ENCODE data around the gene SLCO4A1.
A peak's percentile ranks its signal among the peaks of the same experiment; 100 is the strongest.

SLCO4A1 gene

GRCh38 chr20:62663145-62664018 is 21.1 kb downstream of the SLCO4A1 start:
- FAIRE-seq = no peak
- no peak for DNase-seq (ENCODE audit: insufficient read length, low spot score)

- FAIRE-seq (peak; percentile 75), DNase-seq (ENCODE audit: insufficient read length, low spot score) (no peak)
Measured at GRCh38 chr20:62664019-62664971, 22.0 kb downstream of the SLCO4A1 start.

- no peak for FAIRE-seq
- DNase-seq (ENCODE audit: insufficient read length, low spot score) = no peak
Measured at GRCh38 chr20:62665153-62665754, 23.0 kb downstream of the SLCO4A1 start.

GRCh38 chr20:62665826-62666735 is 23.8 kb downstream of the SLCO4A1 start:
- DNase-seq (ENCODE audit: insufficient read length, low spot score) (no peak), FAIRE-seq (no peak)

GRCh38 chr20:62666736-62667529 is 24.6 kb downstream of the SLCO4A1 start:
- no peak for DNase-seq (ENCODE audit: insufficient read length, low spot score)
- FAIRE-seq = no peak

- DNase-seq (ENCODE audit: insufficient read length, low spot score) (no peak), FAIRE-seq (no peak)
Measured at GRCh38 chr20:62667530-62668440, 25.5 kb downstream of the SLCO4A1 start.

- DNase-seq (ENCODE audit: insufficient read length, low spot score) (peak; percentile 99), FAIRE-seq (peak; percentile 89)
Measured at GRCh38 chr20:62668441-62669027, 26.2 kb downstream of the SLCO4A1 start.

GRCh38 chr20:62669249-62669648 is 26.9 kb downstream of the SLCO4A1 start:
- DNase-seq (ENCODE audit: insufficient read length, low spot score) (no peak), FAIRE-seq (no peak)

GRCh38 chr20:62670156-62670555 is 27.9 kb downstream of the SLCO4A1 start:
- FAIRE-seq = peak; percentile 58
- DNase-seq (ENCODE audit: insufficient read length, low spot score) = no peak

GRCh38 chr20:62670998-62671397 is 28.7 kb downstream of the SLCO4A1 start:
- no peak for DNase-seq (ENCODE audit: insufficient read length, low spot score)
- FAIRE-seq = no peak

GRCh38 chr20:62671765-62672164 is 29.5 kb downstream of the SLCO4A1 start:
- DNase-seq (ENCODE audit: insufficient read length, low spot score) (no peak), FAIRE-seq (peak; percentile 59)

- FAIRE-seq (peak; percentile 73), DNase-seq (ENCODE audit: insufficient read length, low spot score) (no peak)
Measured at GRCh38 chr20:62674370-62674769, 32.1 kb downstream of the SLCO4A1 start.

GRCh38 chr20:62675156-62675876 is 33.0 kb downstream of the SLCO4A1 start:
- no peak for FAIRE-seq
- DNase-seq (ENCODE audit: insufficient read length, low spot score) = peak; percentile 83

- FAIRE-seq (peak; percentile 95), DNase-seq (ENCODE audit: insufficient read length, low spot score) (no peak)
Measured at GRCh38 chr20:62675877-62676260, 33.6 kb downstream of the SLCO4A1 start.

GRCh38 chr20:62676976-62677375 is 34.7 kb downstream of the SLCO4A1 start:
- DNase-seq (ENCODE audit: insufficient read length, low spot score) = no peak
- no peak for FAIRE-seq

- FAIRE-seq = no peak
- DNase-seq (ENCODE audit: insufficient read length, low spot score) = no peak
Measured at GRCh38 chr20:62677678-62678077, 35.4 kb downstream of the SLCO4A1 start.

GRCh38 chr20:62678553-62678952 is 36.2 kb downstream of the SLCO4A1 start:
- DNase-seq (ENCODE audit: insufficient read length, low spot score) (no peak), FAIRE-seq (peak; percentile 90)
